ENCODE results near the gene RBM22.

The RBM22 gene

DNA sequence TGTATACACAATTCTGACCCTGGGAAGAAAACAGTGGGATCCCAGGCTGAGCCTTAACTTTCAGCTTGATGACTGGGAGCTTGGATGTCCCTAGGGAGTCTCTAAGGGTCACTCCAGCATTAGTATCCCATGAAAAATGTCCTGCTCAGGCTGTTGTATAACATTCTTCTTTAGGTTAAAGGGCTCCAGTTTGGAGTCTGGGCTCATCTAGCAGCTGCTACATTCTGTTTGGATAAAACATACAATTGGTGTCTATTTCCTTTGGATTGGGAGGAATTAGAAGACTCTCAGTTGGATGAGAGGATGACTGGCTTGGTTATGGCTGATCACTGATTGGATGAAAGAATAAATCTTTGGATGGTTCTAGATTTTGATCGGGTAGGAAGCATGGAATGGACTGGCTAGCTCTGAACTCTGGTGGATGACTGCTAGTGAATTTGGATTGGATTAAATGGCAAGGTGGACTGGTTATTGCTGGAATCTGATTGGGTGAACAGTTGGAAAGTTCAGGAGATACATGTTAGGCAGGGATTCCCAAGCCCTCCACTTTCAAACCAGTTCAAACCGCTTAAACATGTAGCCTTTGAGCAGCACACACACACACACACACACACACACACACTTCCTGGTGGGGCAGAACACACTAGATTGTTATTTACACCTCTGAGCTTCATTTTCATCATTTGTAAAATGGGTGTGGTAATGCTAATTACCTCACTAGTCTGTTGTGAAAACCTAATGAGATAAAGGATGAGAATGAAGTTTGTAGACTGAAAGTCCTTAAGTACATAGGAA lies 46.9 kb downstream of the RBM22 start:
- no peak overlapping the region for H2BK5ac ChIP-seq (ENCODE audit: low read length)
- peaks cover 6% of the 10 kb centered on the region for H3K4me1 ChIP-seq (ENCODE audit: control insufficient read depth, low read depth, low read length)
- no peaks in the 10 kb centered on the region for H3K79me1 ChIP-seq (ENCODE audit: low read length)
- H3K27me3 ChIP-seq (ENCODE audit: insufficient read depth, low read length, poor library complexity), result no peaks in the 10 kb centered on the region
- H2BK15ac ChIP-seq (replicated peaks; ENCODE audit: low read depth), result no peak overlapping the region
- no peak overlapping the region for H3K27ac ChIP-seq (ENCODE audit: low read depth, low read length)
- H2AK5ac ChIP-seq (ENCODE audit: low read length), result no peak overlapping the region
- H3K56ac ChIP-seq (ENCODE audit: low read length), result no peak overlapping the region
- H4K8ac ChIP-seq (ENCODE audit: low read depth, low read length), result no peak overlapping the region
- H3K18ac ChIP-seq (ENCODE audit: low read length), result no peak overlapping the region
- H3K23ac ChIP-seq (ENCODE audit: low read length), result no peak overlapping the region
- H3K4me3 ChIP-seq (ENCODE audit: low read length), result no peak overlapping the region
- DNase-seq, result no peak
- no peak overlapping the region for H3K4me2 ChIP-seq (ENCODE audit: low read length)
- no peak overlapping the region for H3K4ac ChIP-seq (ENCODE audit: low read depth, low read length)
- no peaks in the 10 kb centered on the region for H3K36me3 ChIP-seq (ENCODE audit: control insufficient read depth, insufficient read depth, low read length)
- no peaks in the 10 kb centered on the region for H3K79me2 ChIP-seq (ENCODE audit: control insufficient read depth, insufficient read depth, low read length)
- no CpG with 5 or more reads among the region's 2 CpGs for WGBS (ENCODE audit: extremely low coverage, insufficient coverage, low lambda C conversion rate)
- no peak overlapping the region for H3K9ac ChIP-seq (ENCODE audit: low read length)
- H2BK120ac ChIP-seq (ENCODE audit: low read depth, low read length), result no peak overlapping the region
- no peak overlapping the region for H4K5ac ChIP-seq (ENCODE audit: low read length)

- Histone ChIP-seq H3K27ac (ENCODE audit: low read depth, low read length) (no peak overlapping the region), H3K18ac (ENCODE audit: low read length) (no peak overlapping the region), H3K9ac (ENCODE audit: low read length) (no peak overlapping the region), H3K4ac (ENCODE audit: low read depth, low read length) (no peak overlapping the region), H3K79me1 (ENCODE audit: low read length) (no peaks in the 10 kb centered on the region), H3K56ac (ENCODE audit: low read length) (no peak overlapping the region), H3K4me2 (ENCODE audit: low read length) (no peak overlapping the region), H2BK120ac (ENCODE audit: low read depth, low read length) (no peak overlapping the region), H3K27me3 (ENCODE audit: insufficient read depth, low read length, poor library complexity) (no peaks in the 10 kb centered on the region), H3K79me2 (ENCODE audit: control insufficient read depth, insufficient read depth, low read length) (no peaks in the 10 kb centered on the region), H4K8ac (ENCODE audit: low read depth, low read length) (no peak overlapping the region), H2AK5ac (ENCODE audit: low read length) (no peak overlapping the region), H4K5ac (ENCODE audit: low read length) (no peak overlapping the region), H2BK15ac (replicated peaks; ENCODE audit: low read depth) (no peak overlapping the region), H3K4me1 (ENCODE audit: control insufficient read depth, low read depth, low read length) (peaks cover 6% of the 10 kb centered on the region), H3K36me3 (ENCODE audit: control insufficient read depth, insufficient read depth, low read length) (no peaks in the 10 kb centered on the region), H2BK5ac (ENCODE audit: low read length) (no peak overlapping the region), H3K4me3 (ENCODE audit: low read length) (no peak overlapping the region), H3K23ac (ENCODE audit: low read length) (no peak overlapping the region)
- WGBS (ENCODE audit: extremely low coverage, insufficient coverage, low lambda C conversion rate), result no CpG with 5 or more reads among the region's 5 CpGs
- no peak for DNase-seq
Measured at GRCh38 chr5:150653145-150653761, 47.6 kb downstream of the RBM22 start.

DNA sequence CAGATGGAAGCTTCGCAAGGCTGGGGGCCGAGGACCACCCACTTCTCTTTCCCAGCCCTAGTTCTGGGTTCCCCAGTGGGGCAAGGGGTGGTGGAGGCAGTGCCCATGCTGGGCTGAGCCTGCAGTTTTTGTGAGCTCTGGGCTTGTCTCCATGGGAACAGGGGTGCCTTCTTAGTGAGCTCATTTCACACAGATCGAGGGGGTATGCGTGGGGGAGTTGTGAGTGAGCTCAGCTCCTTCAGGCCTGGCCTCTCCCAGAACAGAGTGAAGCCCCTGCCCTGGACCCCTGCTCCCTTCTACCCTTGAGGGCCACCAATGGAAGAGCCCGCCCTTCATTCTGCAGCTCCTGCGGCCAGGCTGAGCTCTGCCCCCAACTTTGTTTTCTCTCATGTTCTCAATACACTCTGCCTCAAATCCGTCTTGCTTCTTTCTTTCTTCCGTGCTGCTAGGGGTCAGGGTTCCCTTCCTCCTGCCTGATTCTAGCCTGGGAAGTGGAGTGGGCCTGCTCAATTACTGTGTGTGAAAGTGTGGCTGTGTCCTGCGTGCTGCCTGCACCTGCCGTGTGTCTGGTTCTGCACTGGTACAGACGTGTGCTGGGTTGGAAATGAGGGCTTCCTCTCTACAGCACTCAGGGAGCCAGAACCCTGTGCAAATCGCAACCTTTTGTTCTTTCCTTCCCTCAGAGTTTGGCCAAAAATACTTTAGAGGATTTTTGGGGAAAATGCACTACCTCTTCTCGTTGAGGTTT lies 48.8 kb downstream of the RBM22 start:
- H2BK120ac ChIP-seq (ENCODE audit: low read depth, low read length), result no peak overlapping the region
- H3K27ac ChIP-seq (ENCODE audit: low read depth, low read length), result no peak overlapping the region
- H3K4ac ChIP-seq (ENCODE audit: low read depth, low read length), result no peak overlapping the region
- H2BK5ac ChIP-seq (ENCODE audit: low read length), result no peak overlapping the region
- no peak overlapping the region for H3K23ac ChIP-seq (ENCODE audit: low read length)
- H3K9ac ChIP-seq (ENCODE audit: low read length), result no peak overlapping the region
- H3K4me3 ChIP-seq (ENCODE audit: low read length), result no peak overlapping the region
- no peaks in the 10 kb centered on the region for H3K27me3 ChIP-seq (ENCODE audit: insufficient read depth, low read length, poor library complexity)
- no peak for DNase-seq
- H3K56ac ChIP-seq (ENCODE audit: low read length), result no peak overlapping the region
- no peak overlapping the region for H3K18ac ChIP-seq (ENCODE audit: low read length)
- no peaks in the 10 kb centered on the region for H3K79me2 ChIP-seq (ENCODE audit: control insufficient read depth, insufficient read depth, low read length)
- no peak overlapping the region for H4K5ac ChIP-seq (ENCODE audit: low read length)
- WGBS (ENCODE audit: extremely low coverage, insufficient coverage, low lambda C conversion rate), result no CpG with 5 or more reads among the region's 13 CpGs
- no peak overlapping the region for H2AK5ac ChIP-seq (ENCODE audit: low read length)
- peaks cover 6% of the 10 kb centered on the region for H3K4me1 ChIP-seq (ENCODE audit: control insufficient read depth, low read depth, low read length)
- H4K8ac ChIP-seq (ENCODE audit: low read depth, low read length), result no peak overlapping the region
- no peaks in the 10 kb centered on the region for H3K36me3 ChIP-seq (ENCODE audit: control insufficient read depth, insufficient read depth, low read length)
- H3K4me2 ChIP-seq (ENCODE audit: low read length), result no peak overlapping the region
- H3K79me1 ChIP-seq (ENCODE audit: low read length), result no peaks in the 10 kb centered on the region
- H2BK15ac ChIP-seq (replicated peaks; ENCODE audit: low read depth), result no peak overlapping the region

GRCh38 chr5:150651382-150651781 lies 49.5 kb downstream of the RBM22 start:
- Histone ChIP-seq H3K27me3 (ENCODE audit: insufficient read depth, low read length, poor library complexity) (no peaks in the 10 kb centered on the region), H3K79me1 (ENCODE audit: low read length) (no peaks in the 10 kb centered on the region), H3K56ac (ENCODE audit: low read length) (no peak overlapping the region), H3K4ac (ENCODE audit: low read depth, low read length) (no peak overlapping the region), H3K4me1 (ENCODE audit: control insufficient read depth, low read depth, low read length) (peaks cover 6% of the 10 kb centered on the region), H2BK120ac (ENCODE audit: low read depth, low read length) (no peak overlapping the region), H3K79me2 (ENCODE audit: control insufficient read depth, insufficient read depth, low read length) (no peaks in the 10 kb centered on the region), H4K5ac (ENCODE audit: low read length) (no peak overlapping the region), H2AK5ac (ENCODE audit: low read length) (no peak overlapping the region), H3K36me3 (ENCODE audit: control insufficient read depth, insufficient read depth, low read length) (no peaks in the 10 kb centered on the region), H3K4me2 (ENCODE audit: low read length) (no peak overlapping the region), H3K4me3 (ENCODE audit: low read length) (no peak overlapping the region), H3K27ac (ENCODE audit: low read depth, low read length) (no peak overlapping the region), H2BK15ac (replicated peaks; ENCODE audit: low read depth) (no peak overlapping the region), H3K23ac (ENCODE audit: low read length) (no peak overlapping the region), H3K9ac (ENCODE audit: low read length) (no peak overlapping the region), H4K8ac (ENCODE audit: low read depth, low read length) (no peak overlapping the region), H3K18ac (ENCODE audit: low read length) (no peak overlapping the region), H2BK5ac (ENCODE audit: low read length) (no peak overlapping the region)
- DNase-seq, result no peak
- no CpG with 5 or more reads among the region's 1 CpG for WGBS (ENCODE audit: extremely low coverage, insufficient coverage, low lambda C conversion rate)

- Histone ChIP-seq H2BK120ac (ENCODE audit: low read depth, low read length) (no peak overlapping the region), H2AK5ac (ENCODE audit: low read length) (no peak overlapping the region), H4K5ac (ENCODE audit: low read length) (no peak overlapping the region), H2BK15ac (replicated peaks; ENCODE audit: low read depth) (no peak overlapping the region), H3K4ac (ENCODE audit: low read depth, low read length) (no peak overlapping the region), H3K27me3 (ENCODE audit: insufficient read depth, low read length, poor library complexity) (no peaks in the 10 kb centered on the region), H3K9ac (ENCODE audit: low read length) (peak overlapping the region; percentile 2), H3K4me2 (ENCODE audit: low read length) (no peak overlapping the region), H3K27ac (ENCODE audit: low read depth, low read length) (peak overlapping the region; percentile 16), H3K56ac (ENCODE audit: low read length) (peak overlapping the region; percentile 70), H3K4me3 (ENCODE audit: low read length) (no peak overlapping the region), H4K8ac (ENCODE audit: low read depth, low read length) (no peak overlapping the region), H3K79me2 (ENCODE audit: control insufficient read depth, insufficient read depth, low read length) (no peaks in the 10 kb centered on the region), H2BK5ac (ENCODE audit: low read length) (no peak overlapping the region), H3K23ac (ENCODE audit: low read length) (no peak overlapping the region), H3K4me1 (ENCODE audit: control insufficient read depth, low read depth, low read length) (peaks cover 8% of the 10 kb centered on the region), H3K18ac (ENCODE audit: low read length) (no peak overlapping the region), H3K36me3 (ENCODE audit: control insufficient read depth, insufficient read depth, low read length) (no peaks in the 10 kb centered on the region), H3K79me1 (ENCODE audit: low read length) (no peaks in the 10 kb centered on the region)
- no CpG with 5 or more reads among the region's 38 CpGs for WGBS (ENCODE audit: extremely low coverage, insufficient coverage, low lambda C conversion rate)
- no peak for DNase-seq
Measured at GRCh38 chr5:150650021-150651006, 50.5 kb downstream of the RBM22 start.

Measured in mesendoderm (in vitro differentiated cells).